Esophagus muscularis mucosa (tissue), 3 donors: Measurements from ENCODE around the gene GRK5.

ENCODE experiments used
- POLR2A ChIP-seq: fragments of 450-650 bp; IDR thresholded peaks from one replicate; pipeline ENCODE4 v1.6.1; 2017; ENCODE audit warnings: antibody characterized with exemption, moderate library complexity, mild to moderate bottlenecking, low read depth
- POLR2AphosphoS5 ChIP-seq, 2 donors: sonication (generic); formaldehyde crosslinking; IDR thresholded peaks; one replicate each; pipeline ENCODE4 v1.6.1; 2017; ENCODE audit warnings: antibody characterized with exemption in 2 of 2
- TF ChIP-seq, protein P1 (sequence below), 3 experiments: fragments of 200-600 bp in 2 of 3; fragments of 450-650 bp in 1 of 3; sonication (generic) in 2 of 3; IDR thresholded peaks; one replicate each; pipeline ENCODE4 v1.5.1; 2017 to 2019; ENCODE audit warnings: antibody characterized with exemption in 3 of 3, mild to moderate bottlenecking in 2 of 3, moderate library complexity in 1 of 3

DNA sequence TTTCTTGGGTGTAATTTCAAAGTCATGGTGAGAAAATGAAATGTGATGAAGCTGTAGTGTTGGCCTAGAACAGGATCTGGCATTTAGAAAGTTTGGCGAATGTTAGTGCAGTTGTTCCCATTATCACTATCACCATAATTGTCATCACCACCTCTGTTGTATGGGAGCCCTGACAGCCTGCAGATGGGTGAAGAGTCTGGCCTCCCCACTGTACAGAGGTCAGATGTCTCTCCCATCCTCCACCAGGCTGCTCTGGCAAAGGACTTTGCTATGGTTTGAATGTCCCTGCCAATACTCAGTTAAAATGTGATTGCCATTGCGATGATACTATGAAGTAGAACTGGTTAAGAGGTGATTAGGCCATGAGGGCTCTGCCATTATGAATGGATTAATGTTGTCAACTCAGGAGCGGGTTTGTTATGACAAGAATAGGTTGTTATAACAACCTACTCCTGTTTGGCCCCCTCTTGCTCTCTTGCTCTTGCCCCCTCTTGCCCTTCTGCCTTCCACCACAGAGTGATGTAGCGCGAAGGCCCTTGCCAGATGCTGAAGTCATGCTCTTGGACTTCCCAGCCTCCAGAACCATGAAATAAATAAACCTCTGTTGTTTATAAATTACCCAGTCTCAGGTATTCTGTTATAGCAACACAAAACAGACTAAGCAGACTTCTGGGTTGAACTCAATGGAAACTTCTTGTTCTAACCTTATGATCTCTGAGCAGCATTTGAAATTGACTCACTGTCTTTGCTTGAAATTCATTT is 90.0 kb downstream of the GRK5 start:
- TF ChIP-seq, protein P1, sequence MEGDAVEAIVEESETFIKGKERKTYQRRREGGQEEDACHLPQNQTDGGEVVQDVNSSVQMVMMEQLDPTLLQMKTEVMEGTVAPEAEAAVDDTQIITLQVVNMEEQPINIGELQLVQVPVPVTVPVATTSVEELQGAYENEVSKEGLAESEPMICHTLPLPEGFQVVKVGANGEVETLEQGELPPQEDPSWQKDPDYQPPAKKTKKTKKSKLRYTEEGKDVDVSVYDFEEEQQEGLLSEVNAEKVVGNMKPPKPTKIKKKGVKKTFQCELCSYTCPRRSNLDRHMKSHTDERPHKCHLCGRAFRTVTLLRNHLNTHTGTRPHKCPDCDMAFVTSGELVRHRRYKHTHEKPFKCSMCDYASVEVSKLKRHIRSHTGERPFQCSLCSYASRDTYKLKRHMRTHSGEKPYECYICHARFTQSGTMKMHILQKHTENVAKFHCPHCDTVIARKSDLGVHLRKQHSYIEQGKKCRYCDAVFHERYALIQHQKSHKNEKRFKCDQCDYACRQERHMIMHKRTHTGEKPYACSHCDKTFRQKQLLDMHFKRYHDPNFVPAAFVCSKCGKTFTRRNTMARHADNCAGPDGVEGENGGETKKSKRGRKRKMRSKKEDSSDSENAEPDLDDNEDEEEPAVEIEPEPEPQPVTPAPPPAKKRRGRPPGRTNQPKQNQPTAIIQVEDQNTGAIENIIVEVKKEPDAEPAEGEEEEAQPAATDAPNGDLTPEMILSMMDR (IDR thresholded peaks at IDR 0.05): no peak
- TF ChIP-seq POLR2AphosphoS5 (IDR thresholded peaks at IDR 0.05) (no peak), POLR2A (no peak)
